IMR-90 (cell line): ENCODE results near the gene ADGRL3.

ENCODE experiments used
- CEBPB ChIP-seq: IDR thresholded peaks from 2 replicates; pipeline ENCODE4 v1.6.1; 2012; ENCODE audit warnings: low read depth, low read length, improper control_type of control experiment
- MXI1 ChIP-seq: IDR thresholded peaks from 2 replicates; pipeline ENCODE4 v1.6.1; 2012; ENCODE audit warnings: low read depth, mild to moderate bottlenecking, low read length, moderate library complexity, borderline replicate concordance
- POLR2A ChIP-seq: IDR thresholded peaks from 2 replicates; pipeline ENCODE4 v1.6.1; 2012; ENCODE audit warnings: mild to moderate bottlenecking, low read depth, low read length
- RAD21 ChIP-seq: IDR thresholded peaks from 2 replicates; pipeline ENCODE4 v1.6.1; 2012; ENCODE audit warnings: low read length, improper control_type of control experiment
- RCOR1 ChIP-seq: IDR thresholded peaks from 2 replicates; pipeline ENCODE4 v1.6.1; 2012; ENCODE audit warnings: mild to moderate bottlenecking, low read length, improper control_type of control experiment; ENCODE audit not compliant: insufficient replicate concordance
- RFX5 ChIP-seq: IDR thresholded peaks from 2 replicates; pipeline ENCODE4 v1.8.0; 2012; ENCODE audit warnings: low read depth, mild to moderate bottlenecking, low read length, moderate library complexity
- SMC3 ChIP-seq: fragments of 150-350 bp; IDR thresholded peaks from 2 replicates; pipeline ENCODE4 v1.6.1; 2016; ENCODE audit warnings: low read depth, mild to moderate bottlenecking, antibody characterized with exemption, low read length, moderate library complexity
- TF ChIP-seq, protein P1 (sequence below): conservative IDR thresholded peaks from 2 replicates; pipeline ENCODE4 v1.5.1; 2012; ENCODE audit warnings: mild to moderate bottlenecking, low read depth, low read length, improper control_type of control experiment
- TF ChIP-seq, protein P2 (sequence below): fragments of 150-350 bp; IDR thresholded peaks from 2 replicates; pipeline ENCODE4 v1.6.1; 2016; ENCODE audit warnings: low read depth, mild to moderate bottlenecking, low read length, moderate library complexity, borderline replicate concordance

DNA sequence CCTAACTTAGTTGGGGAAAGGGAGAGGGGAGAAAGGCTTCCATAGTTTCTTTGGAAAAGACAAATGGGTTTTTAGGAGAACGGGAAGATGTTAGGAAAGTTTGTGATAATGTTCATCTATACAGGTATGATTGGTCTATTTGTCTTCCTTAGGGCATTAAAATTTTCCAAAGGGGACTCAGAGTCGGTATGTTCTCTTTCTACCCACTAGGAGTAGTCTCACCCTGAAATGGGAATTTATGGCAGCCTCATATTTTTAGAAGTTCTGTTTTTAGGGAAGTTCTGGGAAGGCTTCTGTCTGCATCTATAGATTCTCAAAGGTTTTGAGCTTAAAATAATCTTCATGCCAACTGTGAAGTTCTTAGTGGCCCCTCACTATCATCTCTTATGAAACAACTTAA, 637.3 kb downstream of the ADGRL3 start:
- no peak for TF ChIP-seq RCOR1
- no peak for TF ChIP-seq MXI1
- no peak for TF ChIP-seq SMC3
- TF ChIP-seq, protein P1, sequence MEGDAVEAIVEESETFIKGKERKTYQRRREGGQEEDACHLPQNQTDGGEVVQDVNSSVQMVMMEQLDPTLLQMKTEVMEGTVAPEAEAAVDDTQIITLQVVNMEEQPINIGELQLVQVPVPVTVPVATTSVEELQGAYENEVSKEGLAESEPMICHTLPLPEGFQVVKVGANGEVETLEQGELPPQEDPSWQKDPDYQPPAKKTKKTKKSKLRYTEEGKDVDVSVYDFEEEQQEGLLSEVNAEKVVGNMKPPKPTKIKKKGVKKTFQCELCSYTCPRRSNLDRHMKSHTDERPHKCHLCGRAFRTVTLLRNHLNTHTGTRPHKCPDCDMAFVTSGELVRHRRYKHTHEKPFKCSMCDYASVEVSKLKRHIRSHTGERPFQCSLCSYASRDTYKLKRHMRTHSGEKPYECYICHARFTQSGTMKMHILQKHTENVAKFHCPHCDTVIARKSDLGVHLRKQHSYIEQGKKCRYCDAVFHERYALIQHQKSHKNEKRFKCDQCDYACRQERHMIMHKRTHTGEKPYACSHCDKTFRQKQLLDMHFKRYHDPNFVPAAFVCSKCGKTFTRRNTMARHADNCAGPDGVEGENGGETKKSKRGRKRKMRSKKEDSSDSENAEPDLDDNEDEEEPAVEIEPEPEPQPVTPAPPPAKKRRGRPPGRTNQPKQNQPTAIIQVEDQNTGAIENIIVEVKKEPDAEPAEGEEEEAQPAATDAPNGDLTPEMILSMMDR: no peak
- TF ChIP-seq POLR2A: no peak
- no peak for TF ChIP-seq RAD21
- TF ChIP-seq RFX5: no peak
- TF ChIP-seq CEBPB: no peak
- TF ChIP-seq, protein P2, sequence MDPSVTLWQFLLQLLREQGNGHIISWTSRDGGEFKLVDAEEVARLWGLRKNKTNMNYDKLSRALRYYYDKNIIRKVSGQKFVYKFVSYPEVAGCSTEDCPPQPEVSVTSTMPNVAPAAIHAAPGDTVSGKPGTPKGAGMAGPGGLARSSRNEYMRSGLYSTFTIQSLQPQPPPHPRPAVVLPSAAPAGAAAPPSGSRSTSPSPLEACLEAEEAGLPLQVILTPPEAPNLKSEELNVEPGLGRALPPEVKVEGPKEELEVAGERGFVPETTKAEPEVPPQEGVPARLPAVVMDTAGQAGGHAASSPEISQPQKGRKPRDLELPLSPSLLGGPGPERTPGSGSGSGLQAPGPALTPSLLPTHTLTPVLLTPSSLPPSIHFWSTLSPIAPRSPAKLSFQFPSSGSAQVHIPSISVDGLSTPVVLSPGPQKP: no peak
